Measurements from ENCODE around the gene GHSR. TPM values are rescaled to one million over a fixed set of nuclear protein-coding genes. Genes with fewer than 3 reads are reported as not detected.
"Not testable (repeated sequence)": the region's sequence is repeated elsewhere in the genome, so short reads cannot be mapped to it uniquely, and the experiment has no call there.

The GHSR gene
- not detected for total RNA-seq

GRCh38 chr3:172447611-172448579 is at the start of gene GHSR:
Gene GHSR (minus strand): TSS chr3:172448456. CDS start chr3:172448413, 43 bp downstream.
- peaks cover 0 to 11% of the 10 kb centered on the region in 2 donors for H3K4me1 ChIP-seq
- intact Hi-C loops (cut with DNase I) = no loop called here
- no peak within 1 kb of the TSS for H3K4me3 ChIP-seq (replicated peaks in 1 of 3)
- TF ChIP-seq POLR2A (IDR thresholded peaks at IDR 0.05) = no peak
- TF ChIP-seq CTCF (IDR thresholded peaks at IDR 0.05) = no peak
- no peak for DNase-seq
- H3K36me3 ChIP-seq = no peaks in the 10 kb centered on the region
- H3K9me3 ChIP-seq = no peaks in the 10 kb centered on the region
- WGBS, 2 donors = 8 to 11% methylated on average over 53 to 64 of the region's 76 CpGs
- H3K27ac ChIP-seq = no peak within 1 kb of the TSS
- peaks cover 15% of the 10 kb centered on the region for H3K27me3 ChIP-seq

DNA sequence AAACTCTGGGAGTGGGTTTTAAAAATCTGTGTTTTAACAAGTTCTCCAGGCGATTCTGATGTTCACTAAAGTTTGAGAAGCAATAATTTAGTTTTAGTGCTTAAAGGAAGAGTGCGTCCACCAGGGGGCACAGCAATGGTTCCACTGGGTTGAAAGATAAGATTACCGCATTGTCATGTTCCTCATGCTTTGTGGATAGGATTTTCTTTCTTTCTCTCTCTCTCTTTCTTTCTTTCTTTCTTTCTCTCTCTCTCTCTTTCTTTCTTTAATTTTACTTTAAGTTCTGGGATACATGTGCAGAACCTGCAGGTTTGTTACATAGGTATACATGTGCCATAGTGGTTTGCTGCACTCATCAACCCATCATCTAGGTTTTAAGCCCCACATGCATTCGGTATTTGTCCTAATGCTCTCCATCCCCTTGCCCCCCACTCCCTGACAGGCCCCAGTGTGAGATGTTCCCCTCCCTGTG is 42.0 kb upstream of the GHSR start:
- H3K9me3 ChIP-seq; H3K27ac ChIP-seq; H3K36me3 ChIP-seq; H3K4me1 ChIP-seq; H3K4me3 ChIP-seq (replicated peaks in 1 of 3); intact Hi-C loops (cut with DNase I); H3K27me3 ChIP-seq: not testable (repeated sequence)
- peak; percentile 37 to 83 (median 72) for TF ChIP-seq CTCF (IDR thresholded peaks at IDR 0.05)
- DNase-seq = peak; percentile 73 to 86
- WGBS, 2 donors = 28 to 30% methylated on average over 4 of the region's 4 CpGs

DNA sequence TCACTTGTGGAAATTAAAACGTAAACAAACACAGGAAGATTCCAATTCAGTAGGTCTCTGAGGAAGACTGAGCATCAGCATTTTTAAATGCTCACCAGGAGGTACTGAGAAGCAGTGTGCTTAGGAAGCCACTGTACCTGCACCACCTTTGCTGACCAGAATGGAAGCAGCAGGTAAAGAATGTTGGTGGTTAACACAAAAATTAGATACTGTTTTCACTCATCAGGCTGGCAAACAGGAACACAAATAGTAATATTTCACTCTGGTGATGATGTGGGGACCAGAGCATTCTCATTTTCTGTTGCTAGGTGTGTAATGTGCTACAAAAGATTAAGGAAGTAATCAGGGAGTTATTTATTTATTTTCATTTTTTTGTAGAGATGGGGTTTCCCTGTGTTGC is 29.9 kb upstream of the GHSR start:
- WGBS, 2 donors = 62% methylated on average over 1 of the region's 1 CpG
- Histone ChIP-seq H3K9me3 (no peaks in the 10 kb centered on the region), H3K4me3 (replicated peaks in 1 of 3) (no peak overlapping the region), H3K4me1 (no peaks in the 10 kb centered on the region), H3K36me3 (no peaks in the 10 kb centered on the region), H3K27me3 (no peaks in the 10 kb centered on the region), H3K27ac (no peak overlapping the region)
- TF ChIP-seq CTCF (IDR thresholded peaks at IDR 0.05) = no peak
- TF ChIP-seq POLR2A (IDR thresholded peaks at IDR 0.05) = no peak
- intact Hi-C loops (cut with DNase I) = no loop called here
- DNase-seq = no peak

- no peak for TF ChIP-seq CTCF (IDR thresholded peaks at IDR 0.05)
- TF ChIP-seq POLR2A (IDR thresholded peaks at IDR 0.05) = no peak
- no peaks in the 10 kb centered on the region for H3K27me3 ChIP-seq
- no peaks in the 10 kb centered on the region for H3K36me3 ChIP-seq
- WGBS, 2 donors = 78 to 80% methylated on average over 4 to 5 of the region's 5 CpGs
- H3K4me3 ChIP-seq (replicated peaks in 1 of 3) = no peak overlapping the region
- intact Hi-C loops (cut with DNase I) = no loop called here
- no peaks in the 10 kb centered on the region for H3K9me3 ChIP-seq
- no peak for DNase-seq
- no peak overlapping the region for H3K27ac ChIP-seq
- no peaks in the 10 kb centered on the region for H3K4me1 ChIP-seq
Measured at GRCh38 chr3:172476347-172476746, 28.1 kb upstream of the GHSR start.

- H3K4me3 ChIP-seq (replicated peaks in 1 of 3) = no peak overlapping the region
- DNase-seq = no peak
- no peaks in the 10 kb centered on the region for H3K27me3 ChIP-seq
- no peak for TF ChIP-seq CTCF (IDR thresholded peaks at IDR 0.05)
- TF ChIP-seq POLR2A (IDR thresholded peaks at IDR 0.05) = no peak
- intact Hi-C loops (cut with DNase I) = no loop called here
- 95 to 96% methylated on average over 5 of the region's 5 CpGs for WGBS, 2 donors
- H3K36me3 ChIP-seq = no peaks in the 10 kb centered on the region
- H3K4me1 ChIP-seq = no peaks in the 10 kb centered on the region
- H3K27ac ChIP-seq = no peak overlapping the region
- no peaks in the 10 kb centered on the region for H3K9me3 ChIP-seq
Measured at GRCh38 chr3:172475703-172476102, 27.4 kb upstream of the GHSR start.

Data from thyroid gland (tissue), 4 donors.